BLaER1 treated with 17β-estradiol and CSF1 and Interleukin-3, amounts not matched to agents 10 nM and 100 nM (cell line): ENCODE measurements around the gene ZNFX1.

Experiments
- H3K27ac ChIP-seq, 11 experiments: shearing (Covaris generic); formaldehyde crosslinking; 2 replicates each; pipeline ENCODE4 v1.8.1; 2022
- H3K27me3 ChIP-seq, 11 experiments: shearing (Covaris generic); formaldehyde crosslinking; 2 replicates each; pipeline ENCODE4 v1.8.1; 2022
- H3K36me3 ChIP-seq, 11 experiments: shearing (Covaris generic); formaldehyde crosslinking; 2 replicates each; pipeline ENCODE4 v1.8.1; 2022
- H3K4me1 ChIP-seq, 10 experiments: shearing (Covaris generic); formaldehyde crosslinking; 2 replicates each; pipeline ENCODE4 v1.8.1; 2022
- H3K4me2 ChIP-seq, 11 experiments: shearing (Covaris generic); formaldehyde crosslinking; 2 replicates each; pipeline ENCODE4 v1.8.1; 2022
- H3K4me3 ChIP-seq, 10 experiments: shearing (Covaris generic); formaldehyde crosslinking; 2 replicates each; pipeline ENCODE4 v1.8.1; 2022
- H3K9ac ChIP-seq, 11 experiments: shearing (Covaris generic); formaldehyde crosslinking; 2 replicates each; pipeline ENCODE4 v1.8.1; 2022
- H3K9me3 ChIP-seq, 11 experiments: shearing (Covaris generic); formaldehyde crosslinking; replicated peaks in 1 of 11; 2 replicates each; pipeline ENCODE4 v1.8.1; 2022
- H4K20me1 ChIP-seq, 11 experiments: shearing (Covaris generic); formaldehyde crosslinking; 2 replicates each; pipeline ENCODE4 v1.8.1; 2022
- Cebpa-rat ChIP-seq, 11 experiments: shearing (Covaris generic); IDR thresholded peaks; 2 replicates each; pipeline ENCODE4 v1.8.1; 2022

ZNFX1 gene

DNA sequence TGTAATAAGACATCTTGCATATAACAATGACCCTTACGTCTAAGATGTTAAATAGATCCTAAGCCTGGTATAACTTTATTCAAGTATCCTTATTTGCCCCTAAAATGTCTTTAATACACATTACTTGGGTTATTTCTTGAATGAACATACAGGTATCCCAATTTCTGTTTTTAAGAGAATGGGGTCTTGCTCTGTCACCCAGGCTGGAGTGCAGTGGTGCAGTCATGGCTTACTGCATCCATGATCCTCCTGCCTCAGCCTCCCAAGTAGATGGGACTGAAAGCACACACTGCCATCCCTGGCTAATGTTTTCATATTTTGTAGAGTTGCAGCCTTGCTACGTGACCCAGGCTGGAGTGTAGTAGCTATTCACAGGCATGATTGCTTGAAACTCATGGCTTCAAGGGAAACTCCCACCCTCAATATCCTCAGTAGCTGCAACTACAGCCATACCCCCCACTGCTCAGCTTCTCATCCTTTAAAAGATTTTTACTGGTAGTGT lies 10.4 kb upstream of the ZNFX1 start:
- no peaks in the 10 kb centered on the region; a peak in 1 of 22 replicates for H3K27me3 ChIP-seq
- H4K20me1 ChIP-seq: peaks cover 90 to 100% (median 99%) of the 10 kb centered on the region in 11 experiments
- no peak overlapping the region for H3K9ac ChIP-seq
- no peak overlapping the region for H3K4me3 ChIP-seq
- peaks cover 95 to 100% (median 99%) of the 10 kb centered on the region in 11 experiments for H3K36me3 ChIP-seq
- H3K27ac ChIP-seq: no peak overlapping the region
- H3K4me2 ChIP-seq: no peak overlapping the region
- peaks cover 34 to 60% (median 50%) of the 10 kb centered on the region in 11 experiments; a peak in 21 of 22 replicates for H3K9me3 ChIP-seq
- no peak for TF ChIP-seq Cebpa-rat (IDR thresholded peaks at IDR 0.05)
- H3K4me1 ChIP-seq: peaks cover 5 to 40% (median 26%) of the 10 kb centered on the region in 10 experiments; a peak in 18 of 20 replicates

- TF ChIP-seq Cebpa-rat (IDR thresholded peaks at IDR 0.05): no peak
- no peak overlapping the region; a peak in 2 of 22 replicates for H3K9ac ChIP-seq
- H3K4me2 ChIP-seq: peak overlapping the region in 1 of 11 experiments; percentile 19; a peak in 1 of 22 replicates
- H4K20me1 ChIP-seq: peaks cover 96 to 100% (median 100%) of the 10 kb centered on the region in 11 experiments
- peaks cover 11 to 46% (median 32%) of the 10 kb centered on the region in 10 experiments; a peak in 19 of 20 replicates for H3K4me1 ChIP-seq
- H3K27ac ChIP-seq: peak overlapping the region in 8 of 11 experiments; percentile 4 to 60 (median 33); a peak in 12 of 22 replicates
- H3K4me3 ChIP-seq: no peak overlapping the region
- H3K9me3 ChIP-seq: peaks cover 40 to 61% (median 52%) of the 10 kb centered on the region in 11 experiments; a peak in 21 of 22 replicates
- no peaks in the 10 kb centered on the region; a peak in 1 of 22 replicates for H3K27me3 ChIP-seq
- H3K36me3 ChIP-seq: peaks cover 99 to 100% (median 100%) of the 10 kb centered on the region in 11 experiments
Observed at GRCh38 chr20:49287555-49288249, 9.8 kb upstream of the ZNFX1 start.

DNA sequence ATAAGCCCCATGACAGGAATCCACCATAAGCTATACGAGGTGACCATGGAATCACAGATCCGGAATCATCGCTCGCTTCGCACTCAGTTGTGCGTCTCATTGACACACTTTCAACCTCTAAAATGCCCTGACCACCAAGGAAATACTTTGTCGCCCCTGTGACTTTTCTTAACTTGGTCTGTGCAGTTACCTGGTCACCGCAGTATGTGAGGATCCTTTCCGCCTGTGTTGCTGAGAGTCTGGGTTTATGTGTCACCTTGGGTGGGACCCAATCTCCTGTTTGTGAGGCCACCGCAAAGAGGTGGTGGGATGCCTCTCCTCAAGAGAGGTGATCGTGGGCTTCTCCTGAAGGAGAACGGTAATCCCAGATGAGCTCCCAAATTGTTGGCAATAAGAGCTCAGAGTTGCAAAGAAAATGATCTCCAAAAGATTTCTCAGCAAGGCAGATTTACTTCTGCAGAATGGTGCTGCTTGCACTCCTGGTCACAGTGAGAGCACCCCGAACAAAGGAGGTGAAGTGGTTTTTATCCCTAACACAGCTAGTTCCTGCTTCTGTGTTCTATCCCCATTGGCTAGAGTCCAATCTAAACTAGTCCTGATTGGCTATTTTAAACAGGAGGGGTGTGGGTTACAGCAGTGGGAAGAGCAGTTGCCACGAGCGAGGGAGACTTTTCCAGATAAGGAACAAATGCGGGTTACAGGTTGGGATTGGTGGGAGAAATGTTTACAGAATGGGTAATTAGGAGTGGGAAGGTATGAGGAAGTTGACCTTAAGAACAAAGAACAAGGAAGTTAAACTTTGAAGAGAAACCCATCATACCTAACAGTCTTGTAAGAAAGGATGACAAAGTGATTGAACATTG lies 9.1 kb upstream of the ZNFX1 start:
- Histone ChIP-seq H3K4me3 (peak overlapping the region in 9 of 10 experiments; percentile 16 to 98 (median 30); a peak in 13 of 20 replicates), H3K4me2 (peak overlapping the region in 7 of 11 experiments; percentile 83 to 92 (median 89); a peak in 8 of 22 replicates), H3K9ac (peak overlapping the region in 1 of 11 experiments; percentile 9; a peak in 3 of 22 replicates)

DNA sequence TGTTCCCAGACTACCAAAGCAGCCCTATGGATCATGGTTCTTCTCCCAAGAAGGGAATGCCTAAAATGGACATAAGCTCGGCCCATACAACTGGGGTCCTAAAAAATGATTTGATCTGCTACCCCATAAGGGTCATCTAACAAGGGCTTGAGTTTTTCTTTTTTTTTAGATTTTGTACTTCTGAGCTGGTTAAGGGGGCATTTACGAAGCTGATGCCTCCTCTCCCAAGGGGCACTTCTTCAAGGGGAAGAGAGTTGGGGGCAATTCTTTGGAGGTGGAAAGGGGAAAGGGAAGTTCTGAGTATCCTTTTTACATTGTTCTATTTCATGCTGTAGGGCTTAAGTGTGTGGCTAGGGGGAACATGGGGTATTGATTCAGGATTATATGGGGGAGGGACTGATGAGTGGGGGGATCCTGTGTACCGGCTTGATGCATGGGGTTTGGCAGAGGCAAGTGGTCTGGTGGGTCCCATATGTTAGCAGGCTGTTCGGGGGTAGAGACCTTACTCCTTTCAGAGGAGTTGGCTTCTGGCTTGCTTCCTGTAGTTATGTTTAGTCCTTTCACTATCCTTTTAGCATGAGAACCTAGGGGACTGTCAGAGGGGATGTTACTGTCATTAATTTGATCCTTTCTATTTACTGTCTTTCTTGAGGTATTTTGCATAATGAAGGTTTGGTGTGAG lies 8.1 kb upstream of the ZNFX1 start:
- peaks cover 24 to 63% (median 49%) of the 10 kb centered on the region in 10 experiments; a peak in 19 of 20 replicates for H3K4me1 ChIP-seq
- peak overlapping the region in 3 of 11 experiments; percentile 3 to 24 (median 22); a peak in 5 of 22 replicates for H3K9ac ChIP-seq
- no peak for TF ChIP-seq Cebpa-rat (IDR thresholded peaks at IDR 0.05)
- H3K4me3 ChIP-seq: peak overlapping the region; percentile 16 to 98 (median 89); a peak in 17 of 20 replicates
- no peaks in the 10 kb centered on the region; a peak in 1 of 22 replicates for H3K27me3 ChIP-seq
- peaks cover 100% of the 10 kb centered on the region in 11 experiments for H3K36me3 ChIP-seq
- H4K20me1 ChIP-seq: peaks cover 99 to 100% (median 100%) of the 10 kb centered on the region in 11 experiments
- H3K9me3 ChIP-seq: peaks cover 58 to 78% (median 65%) of the 10 kb centered on the region in 11 experiments
- H3K4me2 ChIP-seq: peak overlapping the region in 10 of 11 experiments; percentile 18 to 92 (median 86); a peak in 16 of 22 replicates
- peak overlapping the region in 3 of 11 experiments; percentile 10 to 36 (median 12); a peak in 5 of 22 replicates for H3K27ac ChIP-seq

More for the DNA sequence above, 9.1 kb upstream of the ZNFX1 start:
- Histone ChIP-seq H3K4me1 (peaks cover 19 to 54% (median 40%) of the 10 kb centered on the region in 10 experiments; a peak in 19 of 20 replicates), H4K20me1 (peaks cover 99 to 100% (median 100%) of the 10 kb centered on the region in 11 experiments), H3K9me3 (peaks cover 48 to 69% (median 57%) of the 10 kb centered on the region in 11 experiments; a peak in 21 of 22 replicates), H3K27ac (peak overlapping the region in 8 of 11 experiments; percentile 4 to 60 (median 30); a peak in 10 of 22 replicates), H3K36me3 (peaks cover 100% of the 10 kb centered on the region in 11 experiments), H3K27me3 (no peaks in the 10 kb centered on the region; a peak in 1 of 22 replicates)
- no peak for TF ChIP-seq Cebpa-rat (IDR thresholded peaks at IDR 0.05)

- TF ChIP-seq Cebpa-rat (IDR thresholded peaks at IDR 0.05): no peak
- peaks cover 65 to 85% (median 72%) of the 10 kb centered on the region in 11 experiments for H3K9me3 ChIP-seq
- H3K27ac ChIP-seq: peak overlapping the region in 2 of 11 experiments; percentile 12 to 36; a peak in 2 of 22 replicates
- peaks cover 24 to 68% (median 51%) of the 10 kb centered on the region in 10 experiments; a peak in 19 of 20 replicates for H3K4me1 ChIP-seq
- peak overlapping the region; percentile 16 to 98 (median 89); a peak in 17 of 20 replicates for H3K4me3 ChIP-seq
- peak overlapping the region in 10 of 11 experiments; percentile 18 to 92 (median 86); a peak in 16 of 22 replicates for H3K4me2 ChIP-seq
- peaks cover 97 to 100% (median 100%) of the 10 kb centered on the region in 11 experiments for H4K20me1 ChIP-seq
- peaks cover 100% of the 10 kb centered on the region in 11 experiments for H3K36me3 ChIP-seq
- no peaks in the 10 kb centered on the region; a peak in 1 of 22 replicates for H3K27me3 ChIP-seq
- H3K9ac ChIP-seq: peak overlapping the region in 2 of 11 experiments; percentile 3 to 22; a peak in 3 of 22 replicates
Observed at GRCh38 chr20:49285233-49285668, 7.4 kb upstream of the ZNFX1 start.

GRCh38 chr20:49284818-49285217 lies 7.0 kb upstream of the ZNFX1 start:
- Histone ChIP-seq H3K4me2 (peak overlapping the region in 10 of 11 experiments; percentile 76 to 92 (median 86); a peak in 16 of 22 replicates), H3K4me3 (peak overlapping the region; percentile 16 to 98 (median 89); a peak in 15 of 20 replicates), H3K27ac (0 out of 22 replicates have a peak overlapping the region, but pooled peaks of 1 of the 11 experiments have one; percentile 12), H3K27me3 (no peaks in the 10 kb centered on the region; a peak in 1 of 22 replicates), H4K20me1 (peaks cover 95 to 100% (median 100%) of the 10 kb centered on the region in 11 experiments), H3K9ac (peak overlapping the region in 1 of 11 experiments; percentile 22; a peak in 2 of 22 replicates), H3K36me3 (peaks cover 100% of the 10 kb centered on the region in 11 experiments), H3K9me3 (peaks cover 69 to 90% (median 76%) of the 10 kb centered on the region in 11 experiments), H3K4me1 (peaks cover 24 to 68% (median 51%) of the 10 kb centered on the region in 10 experiments; a peak in 19 of 20 replicates)
- TF ChIP-seq Cebpa-rat (IDR thresholded peaks at IDR 0.05): no peak
